Osteocyte (in vitro differentiated cells): ENCODE results near the gene HEG1. TPM values are rescaled to one million over a fixed set of nuclear protein-coding genes. Genes with fewer than 3 reads are reported as not detected.

ENCODE experiments used
- DNase-seq: peaks from one replicate; pipeline ENCODE4 v3.0.0; 2021; ENCODE audit warnings: mixed read lengths; ENCODE audit not compliant: unreplicated experiment; ENCODE audit errors: extremely low spot score
- H3K27ac Mint-ChIP-seq: one replicate; pipeline ENCODE4 v1.8.0; 2021; ENCODE audit warnings: mild to moderate bottlenecking, mixed read lengths; ENCODE audit not compliant: unreplicated experiment
- H3K27me3 Mint-ChIP-seq: one replicate; pipeline ENCODE4 v1.8.0; 2021; ENCODE audit warnings: mixed read lengths; ENCODE audit not compliant: unreplicated experiment
- H3K36me3 Mint-ChIP-seq: one replicate; pipeline ENCODE4 v1.8.0; 2021; ENCODE audit warnings: mixed read lengths; ENCODE audit not compliant: unreplicated experiment
- H3K4me1 Mint-ChIP-seq: one replicate; pipeline ENCODE4 v1.8.0; 2021; ENCODE audit warnings: mixed read lengths; ENCODE audit not compliant: unreplicated experiment
- H3K4me3 Mint-ChIP-seq: one replicate; pipeline ENCODE4 v1.8.0; 2021; ENCODE audit warnings: mild to moderate bottlenecking, moderate library complexity, mixed read lengths; ENCODE audit not compliant: unreplicated experiment
- H3K9me3 Mint-ChIP-seq: one replicate; pipeline ENCODE4 v1.8.0; 2021; ENCODE audit warnings: mixed read lengths; ENCODE audit not compliant: unreplicated experiment
- total RNA-seq: library from RNA; stranded (reverse); gene quantifications from 2 replicates; pipeline ENCODE4 v1.2.1, GENCODE V29; 2021
- TF ChIP-seq, protein P1 (sequence below): fragments of 200-600 bp; sonication (generic); IDR thresholded peaks from 2 replicates; pipeline ENCODE4 v1.5.0; 2021; ENCODE audit warnings: antibody characterized with exemption, mild to moderate bottlenecking, moderate library complexity

HEG1 gene
- total RNA-seq, 1 donor from 2014 or later, result 123 TPM

DNA sequence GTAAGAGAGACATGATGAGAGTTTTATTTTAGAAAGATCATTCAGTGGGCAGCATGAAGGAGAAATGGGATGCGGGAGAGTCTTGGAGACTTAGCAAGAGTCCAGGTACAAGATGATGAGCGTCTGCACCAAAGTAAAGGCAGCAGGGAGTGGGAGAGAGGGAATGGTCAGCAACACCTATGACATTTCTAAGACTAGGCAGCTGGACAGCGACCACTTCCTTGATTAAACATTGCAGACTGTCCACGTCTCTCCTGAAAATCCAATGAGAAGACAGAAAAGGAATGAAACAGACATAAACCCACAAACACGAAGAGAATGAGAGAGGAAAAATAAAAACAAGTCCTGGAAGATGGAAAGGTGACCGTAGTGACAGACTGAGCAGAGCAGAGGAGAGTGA lies 46.7 kb upstream of the HEG1 start:
- Mint-ChIP-seq H3K36me3 (peaks cover 2% of the 10 kb centered on the region), H3K27ac (no peak overlapping the region), H3K4me3 (no peak overlapping the region), H3K27me3 (no peaks in the 10 kb centered on the region), H3K9me3 (peaks cover 15% of the 10 kb centered on the region), H3K4me1 (peaks cover 7% of the 10 kb centered on the region)
- TF ChIP-seq, protein P1, sequence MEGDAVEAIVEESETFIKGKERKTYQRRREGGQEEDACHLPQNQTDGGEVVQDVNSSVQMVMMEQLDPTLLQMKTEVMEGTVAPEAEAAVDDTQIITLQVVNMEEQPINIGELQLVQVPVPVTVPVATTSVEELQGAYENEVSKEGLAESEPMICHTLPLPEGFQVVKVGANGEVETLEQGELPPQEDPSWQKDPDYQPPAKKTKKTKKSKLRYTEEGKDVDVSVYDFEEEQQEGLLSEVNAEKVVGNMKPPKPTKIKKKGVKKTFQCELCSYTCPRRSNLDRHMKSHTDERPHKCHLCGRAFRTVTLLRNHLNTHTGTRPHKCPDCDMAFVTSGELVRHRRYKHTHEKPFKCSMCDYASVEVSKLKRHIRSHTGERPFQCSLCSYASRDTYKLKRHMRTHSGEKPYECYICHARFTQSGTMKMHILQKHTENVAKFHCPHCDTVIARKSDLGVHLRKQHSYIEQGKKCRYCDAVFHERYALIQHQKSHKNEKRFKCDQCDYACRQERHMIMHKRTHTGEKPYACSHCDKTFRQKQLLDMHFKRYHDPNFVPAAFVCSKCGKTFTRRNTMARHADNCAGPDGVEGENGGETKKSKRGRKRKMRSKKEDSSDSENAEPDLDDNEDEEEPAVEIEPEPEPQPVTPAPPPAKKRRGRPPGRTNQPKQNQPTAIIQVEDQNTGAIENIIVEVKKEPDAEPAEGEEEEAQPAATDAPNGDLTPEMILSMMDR, result no peak
- DNase-seq, result peak; percentile 10

DNA sequence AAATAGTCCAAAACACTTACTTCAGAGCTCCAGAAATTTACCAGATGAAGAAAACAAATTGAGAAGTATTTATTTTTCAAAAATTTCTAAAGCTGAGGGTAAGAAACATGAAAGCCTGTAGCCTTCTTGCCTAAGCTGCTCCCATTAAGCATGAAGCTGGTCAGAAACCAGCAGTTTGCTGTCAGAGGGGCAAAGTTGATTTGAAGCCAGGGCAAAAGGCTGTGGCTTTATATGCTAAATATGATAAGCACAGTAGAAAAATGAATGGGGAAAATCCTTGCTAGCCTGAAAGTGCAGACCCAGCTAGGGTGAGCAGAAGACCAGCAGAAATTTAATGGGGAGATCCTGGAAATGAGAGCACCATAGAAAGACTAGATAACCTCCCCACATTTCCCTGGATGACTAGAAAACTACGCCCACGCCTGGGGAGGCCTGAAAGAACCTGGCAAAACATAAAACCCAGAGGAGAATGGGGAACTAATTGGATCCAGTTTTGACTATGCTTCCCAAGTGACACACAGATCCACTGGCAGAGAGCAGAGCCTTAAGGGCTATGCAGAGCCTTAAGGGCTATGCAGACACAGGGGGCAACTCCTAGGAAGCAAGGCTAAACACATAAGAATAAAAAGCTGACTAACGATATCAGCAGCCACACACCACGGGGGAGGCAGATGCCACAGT lies 43.0 kb upstream of the HEG1 start:
- TF ChIP-seq, protein P1, result no peak
- Mint-ChIP-seq H3K36me3 (no peaks in the 10 kb centered on the region), H3K9me3 (peaks cover 4% of the 10 kb centered on the region), H3K4me1 (peaks cover 5% of the 10 kb centered on the region), H3K27ac (no peak overlapping the region), H3K4me3 (no peak overlapping the region), H3K27me3 (no peaks in the 10 kb centered on the region)
- DNase-seq, result peak; percentile 17

DNA sequence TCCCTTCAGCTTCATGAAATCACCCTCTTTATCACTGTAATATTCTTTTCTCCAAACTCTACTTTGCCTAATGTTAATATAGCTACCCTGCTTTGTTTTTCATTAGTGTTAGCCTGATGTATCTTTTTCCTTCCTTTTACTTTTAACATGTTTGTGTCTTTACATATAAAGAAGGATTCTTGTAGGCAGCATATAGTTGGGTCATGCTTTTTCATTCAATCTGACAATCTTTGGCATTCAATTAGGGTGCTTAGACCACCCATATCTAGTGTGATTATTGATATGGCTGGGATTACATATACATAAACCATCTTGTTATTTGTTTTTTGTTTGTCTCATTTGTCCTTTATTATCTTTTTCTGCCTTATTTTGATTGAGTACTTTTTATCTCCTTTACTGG lies 34.9 kb upstream of the HEG1 start:
- no peak for DNase-seq
- peaks cover 14% of the 10 kb centered on the region for H3K4me1 Mint-ChIP-seq
- H3K27ac Mint-ChIP-seq, result no peak overlapping the region
- H3K36me3 Mint-ChIP-seq, result peaks cover 3% of the 10 kb centered on the region
- peaks cover 16% of the 10 kb centered on the region for H3K9me3 Mint-ChIP-seq
- TF ChIP-seq, protein P1, result no peak
- H3K4me3 Mint-ChIP-seq, result no peak overlapping the region
- no peaks in the 10 kb centered on the region for H3K27me3 Mint-ChIP-seq

DNA sequence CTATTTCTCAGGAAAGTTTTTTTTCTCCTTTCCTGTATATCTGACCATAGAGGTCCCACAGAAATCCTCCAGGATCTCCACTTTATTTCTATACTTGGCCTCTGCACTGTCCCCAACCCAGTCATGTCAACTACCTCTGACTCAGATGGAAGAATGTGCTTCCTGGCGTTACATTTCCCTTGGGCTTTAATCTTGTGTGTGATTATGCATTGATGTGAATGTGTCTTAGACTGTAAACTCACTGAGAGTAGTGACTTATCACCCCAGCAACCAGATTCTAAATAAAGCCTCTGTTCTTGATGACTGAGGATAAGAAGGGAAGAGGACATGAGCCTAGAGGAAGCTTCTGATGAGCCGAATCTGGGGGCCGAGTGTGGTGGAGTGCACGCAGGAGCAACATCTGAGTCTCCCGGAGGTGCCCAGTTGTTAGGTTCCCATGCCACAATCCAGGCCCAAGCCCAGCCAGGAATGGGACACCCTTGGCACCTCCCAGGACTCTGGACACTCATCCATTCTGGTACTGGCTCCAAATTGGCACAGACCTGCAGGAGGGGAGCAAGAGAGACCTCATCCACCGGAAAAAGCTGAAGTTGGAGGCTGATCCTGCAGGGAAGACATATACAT lies 32.1 kb upstream of the HEG1 start:
- Mint-ChIP-seq H3K36me3 (peaks cover 3% of the 10 kb centered on the region), H3K4me1 (peaks cover 14% of the 10 kb centered on the region), H3K4me3 (no peak overlapping the region), H3K27ac (no peak overlapping the region), H3K27me3 (no peaks in the 10 kb centered on the region), H3K9me3 (peaks cover 16% of the 10 kb centered on the region)
- DNase-seq, result peak; percentile 77
- TF ChIP-seq, protein P1, result no peak

DNA sequence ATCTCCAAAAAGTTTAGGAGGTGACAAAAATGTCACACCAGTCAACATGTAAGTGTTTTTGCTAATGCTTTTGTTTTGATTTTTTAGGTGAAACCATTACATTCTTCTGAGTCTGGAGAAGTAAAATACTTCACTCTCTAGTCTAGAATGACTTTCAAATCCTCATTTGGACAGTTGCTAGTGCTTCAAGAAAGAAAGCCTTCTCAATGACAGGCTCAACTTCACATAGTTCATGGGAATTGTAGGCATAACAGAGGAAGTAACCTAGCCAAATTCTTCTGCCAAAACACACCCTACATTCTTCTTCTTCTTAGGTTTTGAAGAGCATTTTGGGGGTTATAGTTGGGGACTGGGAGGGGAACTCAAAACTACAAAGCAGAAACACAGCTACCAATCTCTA lies 29.4 kb upstream of the HEG1 start:
- H3K36me3 Mint-ChIP-seq, result no peaks in the 10 kb centered on the region
- no peaks in the 10 kb centered on the region for H3K27me3 Mint-ChIP-seq
- H3K9me3 Mint-ChIP-seq, result no peaks in the 10 kb centered on the region
- H3K4me3 Mint-ChIP-seq, result no peak overlapping the region
- H3K27ac Mint-ChIP-seq, result no peak overlapping the region
- peaks cover 14% of the 10 kb centered on the region for H3K4me1 Mint-ChIP-seq
- DNase-seq, result no peak
- TF ChIP-seq, protein P1, result no peak
